Stimulated activated CD4-positive, alpha-beta T cell treated with anti-CD3 and anti-CD28 coated beads, Interleukin-4, amount 100 ng/mL, for 1 hour (primary cell): Measurements from ENCODE around the gene SAMD4A.

ENCODE experiments used
- DNase-seq: peaks from one replicate; pipeline ENCODE4 v3.0.0-alpha.2; 2020

SAMD4A gene, protein sequence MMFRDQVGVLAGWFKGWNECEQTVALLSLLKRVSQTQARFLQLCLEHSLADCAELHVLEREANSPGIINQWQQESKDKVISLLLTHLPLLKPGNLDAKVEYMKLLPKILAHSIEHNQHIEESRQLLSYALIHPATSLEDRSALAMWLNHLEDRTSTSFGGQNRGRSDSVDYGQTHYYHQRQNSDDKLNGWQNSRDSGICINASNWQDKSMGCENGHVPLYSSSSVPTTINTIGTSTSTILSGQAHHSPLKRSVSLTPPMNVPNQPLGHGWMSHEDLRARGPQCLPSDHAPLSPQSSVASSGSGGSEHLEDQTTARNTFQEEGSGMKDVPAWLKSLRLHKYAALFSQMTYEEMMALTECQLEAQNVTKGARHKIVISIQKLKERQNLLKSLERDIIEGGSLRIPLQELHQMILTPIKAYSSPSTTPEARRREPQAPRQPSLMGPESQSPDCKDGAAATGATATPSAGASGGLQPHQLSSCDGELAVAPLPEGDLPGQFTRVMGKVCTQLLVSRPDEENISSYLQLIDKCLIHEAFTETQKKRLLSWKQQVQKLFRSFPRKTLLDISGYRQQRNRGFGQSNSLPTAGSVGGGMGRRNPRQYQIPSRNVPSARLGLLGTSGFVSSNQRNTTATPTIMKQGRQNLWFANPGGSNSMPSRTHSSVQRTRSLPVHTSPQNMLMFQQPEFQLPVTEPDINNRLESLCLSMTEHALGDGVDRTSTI

DNA sequence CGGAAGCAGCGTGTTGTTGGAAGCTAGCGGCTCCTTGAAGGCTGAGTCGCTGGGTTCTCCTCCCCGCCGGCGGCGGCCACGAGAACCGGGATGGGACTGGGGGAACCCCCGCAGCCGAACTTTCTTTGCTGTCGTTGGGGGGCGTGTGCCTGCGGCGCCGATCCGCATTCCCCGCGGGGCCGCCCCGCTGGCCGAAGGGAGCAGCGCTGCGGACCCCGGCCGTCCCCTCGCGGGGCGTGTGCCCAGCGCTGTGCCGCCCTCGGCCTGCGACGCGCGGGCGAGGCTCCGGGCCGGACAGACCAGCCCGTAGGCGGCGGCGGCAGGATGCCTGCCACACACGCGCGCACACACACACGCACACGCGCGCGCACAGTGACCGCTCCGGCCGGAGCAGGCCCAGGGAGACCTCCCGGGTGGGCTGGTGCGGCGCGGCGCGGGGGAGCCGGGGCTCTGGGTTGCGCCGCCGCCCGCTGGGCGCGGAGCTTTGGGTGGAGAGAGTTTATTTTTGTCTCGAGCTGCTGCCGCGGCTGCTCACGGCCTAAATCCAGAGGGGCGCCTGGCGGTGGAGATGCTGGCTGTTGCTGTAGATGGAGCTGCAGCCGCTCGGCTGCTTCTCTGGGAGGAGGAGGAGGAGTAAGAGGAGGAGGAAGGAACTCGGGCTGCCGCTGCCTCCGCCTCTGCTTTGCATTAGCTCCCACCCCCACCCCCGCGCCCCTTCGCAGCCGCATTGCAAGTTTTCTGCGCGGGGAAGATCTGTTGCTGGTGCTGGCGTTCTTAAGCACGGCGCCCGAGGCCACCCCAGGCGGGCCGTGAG, at the start of gene SAMD4A:
SAMD4A (plus strand) TSS at position 719 of the 814 bp plus-strand sequence. CDS start 789 bp downstream, outside the sequence.
- DNase-seq, result peak; percentile 62

DNA sequence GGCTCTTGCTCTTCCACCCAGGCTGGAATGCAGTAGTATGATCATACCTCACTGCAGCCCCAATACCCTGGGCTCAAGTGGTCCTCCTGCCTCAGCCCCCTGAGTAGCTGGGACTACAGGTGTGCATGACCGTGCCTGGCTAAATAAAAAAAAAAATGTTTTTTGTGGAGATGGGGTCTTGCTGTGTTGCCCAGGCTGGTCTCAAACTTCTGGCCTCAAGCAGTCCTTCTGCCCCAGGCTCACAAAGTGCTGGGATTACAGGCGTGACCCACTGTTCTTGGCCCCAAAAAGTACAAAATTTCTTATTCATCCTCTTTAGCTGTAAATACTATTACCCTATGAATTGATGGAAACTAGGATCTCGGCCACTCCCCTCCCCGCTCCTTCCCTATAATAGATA, 42.5 kb upstream of the SAMD4A start:
- no peak for DNase-seq

GRCh38 chr14:54528973-54529372, 38.0 kb upstream of the SAMD4A start:
- no peak for DNase-seq

DNA sequence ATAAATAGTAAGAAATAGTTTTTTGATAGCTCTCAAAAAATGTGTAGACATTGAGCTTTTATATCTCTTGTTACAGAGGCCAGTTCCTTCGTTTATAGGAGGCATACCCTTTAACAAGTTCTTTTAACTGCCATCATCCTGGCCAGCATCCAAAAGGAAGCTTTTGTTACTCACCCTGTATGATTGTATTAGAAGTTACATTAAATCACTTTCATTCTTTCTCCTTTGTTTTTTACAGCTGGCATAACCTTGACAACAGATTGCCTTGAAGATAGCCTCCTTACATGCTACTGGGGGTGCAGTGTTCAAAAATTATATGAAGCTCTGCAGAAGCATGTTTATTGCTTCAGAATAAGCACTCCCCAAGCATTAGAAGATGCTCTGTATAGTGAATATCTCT, 37.1 kb upstream of the SAMD4A start:
- no peak for DNase-seq

- DNase-seq, result no peak
Measured at GRCh38 chr14:54532111-54533012, 34.6 kb upstream of the SAMD4A start.

DNA sequence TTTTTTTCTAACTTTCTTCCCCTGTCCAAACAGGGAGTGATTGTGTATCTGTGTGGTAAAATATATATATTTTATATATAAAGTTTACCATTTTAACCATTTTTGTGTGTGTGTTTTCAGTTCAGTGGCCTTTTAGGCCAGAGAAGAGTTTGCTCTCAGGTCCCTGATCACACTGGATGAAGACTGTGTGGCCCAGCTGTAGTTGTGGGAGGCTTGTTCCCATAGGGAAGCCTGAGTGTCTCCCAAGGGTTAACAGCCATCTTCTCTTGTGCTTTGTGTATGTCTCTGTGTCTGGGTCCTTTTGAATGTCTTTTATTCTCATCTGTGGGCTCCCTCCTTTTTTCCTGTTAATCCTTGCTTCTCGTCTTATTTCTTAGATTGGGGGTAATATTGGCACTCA, 33.8 kb upstream of the SAMD4A start:
- DNase-seq, result no peak

- no peak for DNase-seq
Measured at GRCh38 chr14:54535126-54535525, 31.8 kb upstream of the SAMD4A start.

- no peak for DNase-seq
Measured at GRCh38 chr14:54535646-54536045, 31.3 kb upstream of the SAMD4A start.

- no peak for DNase-seq
Measured at GRCh38 chr14:54537651-54538050, 29.3 kb upstream of the SAMD4A start.

DNA sequence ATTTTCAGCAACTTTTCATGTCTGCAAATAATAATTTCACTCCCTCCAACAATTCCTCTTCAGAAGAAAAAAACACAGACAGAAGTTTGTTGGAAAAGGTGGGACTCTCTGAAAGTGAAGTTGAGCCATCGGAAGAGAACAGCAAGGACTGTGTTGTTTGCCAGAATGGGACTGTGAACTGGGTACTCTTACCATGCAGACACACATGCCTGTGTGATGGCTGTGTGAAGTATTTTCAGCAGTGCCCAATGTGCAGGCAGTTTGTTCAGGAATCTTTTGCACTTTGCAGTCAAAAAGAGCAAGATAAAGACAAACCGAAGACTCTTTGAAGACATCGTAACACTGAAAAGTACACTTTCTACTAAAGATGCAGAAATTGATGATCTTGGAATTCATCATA, 28.9 kb upstream of the SAMD4A start:
- no peak for DNase-seq

DNA sequence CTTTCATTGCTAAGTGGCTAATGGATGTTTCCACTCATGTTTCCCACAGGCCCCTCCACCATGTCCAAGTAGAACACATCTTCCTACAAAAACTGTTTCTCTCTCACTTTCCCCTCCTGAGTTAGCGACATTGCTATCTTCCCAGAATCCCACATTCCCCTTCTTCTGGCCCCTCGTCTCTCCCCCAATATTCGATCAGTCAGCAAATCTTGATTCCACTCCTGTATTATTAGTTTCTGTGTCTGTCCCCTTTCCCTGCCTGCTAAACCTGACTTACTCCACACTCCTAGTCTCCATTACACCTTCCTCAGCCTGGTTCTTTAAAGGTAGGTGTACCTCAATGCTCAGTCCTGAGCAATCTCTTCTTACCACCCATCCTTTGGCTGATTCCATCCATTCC, 19.3 kb upstream of the SAMD4A start:
- DNase-seq, result no peak

- DNase-seq, result no peak
Measured at GRCh38 chr14:54548491-54548890, 18.4 kb upstream of the SAMD4A start.

DNA sequence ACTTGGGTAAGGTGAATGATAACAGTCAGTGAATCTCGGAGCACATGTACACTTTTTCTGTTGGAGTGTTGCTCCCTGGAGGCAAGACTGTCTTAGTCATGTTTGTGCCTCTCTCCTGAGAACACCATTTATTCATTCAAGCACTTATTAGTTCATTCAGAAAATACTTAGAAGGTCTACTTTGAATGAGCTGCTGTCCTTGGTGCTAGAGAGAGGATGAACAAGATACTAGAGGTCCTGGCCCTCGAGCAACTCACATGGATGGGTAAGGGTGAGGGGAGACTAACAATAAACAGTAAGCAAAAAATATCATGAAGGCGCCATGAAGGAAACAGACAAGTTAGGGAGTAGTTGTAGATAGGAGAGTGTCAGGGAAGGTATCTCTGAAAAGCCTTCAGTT, 17.1 kb upstream of the SAMD4A start:
- DNase-seq, result no peak

DNA sequence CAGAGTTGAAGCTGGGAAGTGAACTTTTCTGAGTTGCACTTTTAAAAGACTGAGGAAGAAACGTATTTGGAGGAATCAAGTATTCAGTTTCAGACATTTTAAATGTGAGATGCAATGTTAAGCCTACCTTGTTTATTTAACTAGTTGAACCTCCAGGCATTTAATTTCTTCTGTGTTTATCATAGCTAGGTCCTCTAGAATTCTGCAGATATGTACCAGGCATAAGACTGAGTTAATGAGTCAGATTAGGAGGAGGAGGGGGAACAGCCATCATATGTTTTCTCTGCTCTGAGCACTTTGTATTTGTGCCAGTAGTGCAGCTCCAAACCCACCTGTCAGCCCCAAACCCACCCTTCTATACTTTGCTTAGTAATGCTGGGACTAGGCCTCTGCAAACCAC, 16.4 kb upstream of the SAMD4A start:
- DNase-seq, result no peak

DNA sequence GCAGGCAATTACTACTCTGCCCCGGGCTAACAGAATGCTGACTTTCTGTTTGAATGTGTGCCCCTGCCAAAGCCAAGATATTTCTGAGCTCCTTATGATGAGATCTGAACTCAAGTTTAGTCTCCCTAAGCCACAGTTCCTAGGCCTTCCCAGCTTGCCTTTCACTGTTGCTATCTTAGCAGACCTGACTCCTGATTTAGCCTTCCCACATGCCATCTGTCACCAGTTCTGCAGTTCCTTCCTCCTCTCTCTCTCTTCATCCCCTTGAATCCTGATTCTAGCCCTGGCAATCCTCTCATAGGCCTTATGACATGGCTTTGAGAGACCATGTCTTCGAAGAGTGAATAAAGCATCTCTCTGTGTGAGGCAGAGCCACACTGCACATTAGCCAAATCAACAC, 12.5 kb upstream of the SAMD4A start:
- DNase-seq, result no peak

GRCh38 chr14:54555651-54556050, 11.3 kb upstream of the SAMD4A start:
- DNase-seq, result no peak

GRCh38 chr14:54556535-54556934, 10.4 kb upstream of the SAMD4A start:
- no peak for DNase-seq

DNA sequence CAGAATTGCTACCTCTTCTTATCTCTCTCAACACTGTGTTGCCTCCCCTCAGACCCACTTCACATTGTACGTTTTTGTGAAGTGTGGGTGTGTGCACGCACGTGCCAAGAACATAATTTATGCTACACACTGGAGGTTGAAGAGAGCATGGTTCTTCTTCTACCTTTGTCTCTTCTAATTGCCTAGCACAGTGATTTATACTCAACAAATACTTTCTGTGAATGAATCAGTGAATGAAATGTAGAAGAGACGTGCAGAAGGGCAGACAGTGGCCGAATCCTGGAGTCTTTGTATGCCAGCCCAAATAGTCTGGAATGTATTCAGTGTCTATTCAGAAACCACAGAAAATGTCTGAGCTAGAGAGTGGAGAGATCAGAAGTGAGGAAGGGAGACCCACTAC, 4.6 kb upstream of the SAMD4A start:
- DNase-seq, result no peak

DNA sequence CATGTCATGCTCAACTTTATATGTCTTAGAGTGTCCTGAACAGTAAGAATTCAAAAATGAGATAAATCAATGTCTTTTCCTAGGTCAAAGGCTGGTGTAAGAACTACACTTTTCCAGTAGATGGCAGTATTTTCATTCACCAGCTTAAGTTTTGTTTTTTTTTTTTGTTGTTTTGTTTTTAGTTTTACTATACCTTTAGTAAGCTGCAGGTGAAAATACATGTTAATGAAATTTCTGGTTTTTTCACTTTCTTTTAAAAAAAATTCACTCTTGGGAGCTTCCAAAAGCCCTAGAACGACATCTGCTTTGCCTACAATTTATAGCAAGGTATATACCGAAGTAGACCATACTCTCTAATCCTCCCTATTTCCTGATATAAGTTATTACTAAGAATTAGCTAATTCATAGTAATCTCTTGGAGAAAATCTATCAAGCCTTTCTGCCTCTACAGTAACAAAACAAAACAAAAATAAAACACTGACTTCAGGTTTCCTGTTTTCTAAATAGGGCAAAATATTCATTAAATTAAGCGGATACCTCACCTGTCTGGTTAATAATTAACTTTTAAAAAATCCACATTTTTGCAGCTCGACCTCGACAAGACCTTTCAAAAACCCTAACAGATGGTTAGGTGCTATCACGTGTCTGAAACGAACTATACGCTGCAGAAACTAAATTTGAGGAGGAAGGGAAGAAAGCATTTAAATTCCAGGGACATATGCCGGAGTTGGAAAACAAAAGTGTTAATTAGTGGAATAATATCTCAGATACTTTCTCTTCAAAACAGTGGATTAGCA, 2.7 kb upstream of the SAMD4A start:
- no peak for DNase-seq

DNA sequence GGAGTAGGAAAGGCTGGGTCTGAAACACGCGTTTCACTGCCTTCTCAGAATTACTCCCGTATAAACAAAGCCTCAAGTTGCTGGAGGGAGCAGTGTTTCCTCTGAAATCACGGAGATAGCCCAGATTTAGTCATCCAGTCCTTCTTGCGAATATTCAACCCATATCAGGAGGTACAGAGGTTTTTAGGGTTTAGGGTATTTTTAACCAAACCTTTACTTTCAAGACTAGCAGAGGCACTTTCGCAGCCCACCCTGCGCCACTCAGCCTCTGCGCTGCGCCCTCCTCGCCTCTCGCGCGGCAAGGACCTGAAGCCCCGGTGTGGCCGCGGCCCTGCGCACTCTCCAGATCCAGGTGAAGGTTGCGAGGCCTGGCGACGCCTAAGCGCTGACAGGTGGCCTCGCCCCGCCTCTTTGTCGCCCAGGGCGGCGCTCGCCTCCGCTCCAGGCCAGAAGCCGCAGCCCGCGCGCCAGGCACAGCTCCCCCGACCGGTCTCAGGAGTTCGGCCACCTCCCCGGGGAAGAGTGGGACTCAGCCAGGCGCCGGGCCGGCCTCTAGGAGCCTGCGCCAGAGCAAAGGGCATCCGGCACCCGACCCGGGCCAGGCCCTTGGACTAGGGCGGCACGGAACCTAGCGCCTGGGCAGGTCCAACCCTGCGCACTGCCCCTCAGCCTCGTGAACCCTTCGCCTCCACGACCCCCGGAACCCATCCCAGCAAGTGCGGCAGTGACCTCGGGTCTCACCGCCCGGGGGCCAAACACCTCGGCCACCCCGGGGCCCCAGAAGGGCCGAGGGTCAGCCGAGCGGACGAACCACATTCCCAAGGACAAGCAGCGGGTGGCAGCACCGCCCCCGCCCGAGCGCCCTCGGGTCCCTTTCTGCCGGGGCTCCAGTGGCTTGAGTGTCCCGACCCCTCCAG, 1.8 kb upstream of the SAMD4A start:
- DNase-seq, result peak; percentile 60
